GM18867 (cell line): ENCODE measurements around the gene IL27RA.

ENCODE experiments used
- ATAC-seq: cut with Tn5 transposase; IDR thresholded peaks from one replicate; pipeline ENCODE4 v1.9.1; 2021; ENCODE audit warnings: mild to moderate bottlenecking, moderate library complexity; ENCODE audit not compliant: unreplicated experiment

The IL27RA gene

DNA sequence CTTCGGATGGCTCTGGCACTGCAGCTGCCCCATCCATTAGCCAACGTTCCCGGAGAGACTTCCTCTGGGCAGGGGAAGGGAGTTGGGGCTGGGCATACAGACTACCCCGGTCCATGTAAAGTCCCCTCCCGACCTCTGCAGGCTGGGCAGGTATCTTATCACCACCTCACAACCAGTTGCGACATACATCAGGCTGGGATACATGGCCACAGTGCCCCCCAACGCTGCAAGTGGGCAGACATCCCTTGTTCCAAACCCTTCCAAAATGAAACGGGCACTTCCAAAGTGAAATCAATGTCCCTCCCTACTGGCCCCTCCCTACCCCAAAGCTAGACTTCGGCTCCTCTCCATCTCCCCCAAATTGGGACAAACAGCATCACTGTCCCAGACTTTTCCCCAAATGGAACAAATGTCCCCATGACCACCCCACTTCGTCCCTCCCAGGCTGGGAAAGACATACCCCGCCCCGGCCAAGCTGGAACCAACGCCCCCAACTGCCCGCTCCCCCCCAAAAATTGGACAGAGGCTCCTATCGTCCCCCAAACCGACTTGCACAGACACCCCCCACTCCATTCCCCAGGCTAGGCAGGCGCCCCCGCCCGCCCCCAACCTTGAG lies 25.3 kb downstream of the IL27RA start:
- ATAC-seq: no peak

DNA sequence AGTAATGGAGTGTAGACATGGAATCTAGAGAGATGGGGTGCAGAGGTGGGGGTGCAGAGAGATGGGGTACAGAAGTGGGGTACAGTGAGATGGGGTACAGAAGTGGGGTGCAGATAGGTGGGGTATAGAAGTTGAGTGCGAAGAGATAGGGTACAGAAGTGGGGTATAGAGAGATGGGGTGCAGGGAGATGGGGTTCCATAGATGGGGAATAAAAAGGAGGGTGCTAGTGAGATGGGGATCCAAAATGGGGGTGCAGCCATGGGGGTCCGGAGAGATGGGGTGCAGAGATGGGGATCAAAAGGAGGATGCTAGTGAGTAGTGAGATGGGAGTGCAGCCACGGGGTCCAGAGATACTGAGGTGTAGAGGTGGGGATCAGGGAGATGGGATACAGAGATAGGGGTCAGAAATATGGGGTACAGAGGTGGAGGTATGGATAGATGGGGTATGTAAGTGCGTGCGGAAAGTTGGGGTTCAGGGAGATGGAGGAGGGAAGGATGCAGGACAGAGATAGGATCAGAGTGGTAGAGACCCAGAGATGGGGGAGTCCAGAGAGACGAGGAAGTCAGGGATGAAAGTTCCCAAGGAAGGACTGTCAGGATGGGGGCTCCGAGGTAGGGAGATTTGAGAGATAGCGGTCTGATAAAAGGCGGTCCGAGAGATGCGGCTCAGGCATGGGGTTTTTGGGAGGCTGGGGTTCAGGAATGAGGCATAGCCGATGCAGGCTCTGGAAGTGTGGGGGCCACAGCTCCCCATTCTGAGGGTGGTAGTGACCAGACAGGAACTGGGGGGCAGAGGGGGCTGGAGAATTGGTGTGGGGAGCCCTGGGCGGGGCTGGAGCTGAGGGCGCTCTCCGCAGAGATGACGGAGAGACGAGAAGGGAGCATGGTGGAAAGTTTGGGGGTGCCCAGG lies 26.9 kb downstream of the IL27RA start:
- no peak for ATAC-seq

DNA sequence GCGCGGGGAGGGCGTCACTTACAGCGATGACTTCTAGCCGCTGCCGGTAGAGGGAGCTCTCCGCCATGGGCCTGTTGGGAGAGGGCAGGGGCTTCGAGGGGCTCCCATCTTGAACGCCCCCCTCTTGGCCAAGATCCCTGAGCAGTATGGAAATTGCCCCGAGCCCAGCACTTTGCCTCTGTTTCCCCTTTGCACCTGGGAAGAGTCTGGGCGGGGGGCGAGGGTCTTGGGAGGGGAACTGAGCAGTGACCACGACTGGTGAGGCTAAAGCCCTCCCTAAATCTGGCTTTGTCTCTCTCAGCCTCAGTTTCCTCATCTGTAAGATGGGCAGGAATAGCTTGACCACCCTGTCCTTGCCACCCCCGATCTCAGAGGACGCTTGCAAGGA lies 27.5 kb downstream of the IL27RA start:
- no peak for ATAC-seq

DNA sequence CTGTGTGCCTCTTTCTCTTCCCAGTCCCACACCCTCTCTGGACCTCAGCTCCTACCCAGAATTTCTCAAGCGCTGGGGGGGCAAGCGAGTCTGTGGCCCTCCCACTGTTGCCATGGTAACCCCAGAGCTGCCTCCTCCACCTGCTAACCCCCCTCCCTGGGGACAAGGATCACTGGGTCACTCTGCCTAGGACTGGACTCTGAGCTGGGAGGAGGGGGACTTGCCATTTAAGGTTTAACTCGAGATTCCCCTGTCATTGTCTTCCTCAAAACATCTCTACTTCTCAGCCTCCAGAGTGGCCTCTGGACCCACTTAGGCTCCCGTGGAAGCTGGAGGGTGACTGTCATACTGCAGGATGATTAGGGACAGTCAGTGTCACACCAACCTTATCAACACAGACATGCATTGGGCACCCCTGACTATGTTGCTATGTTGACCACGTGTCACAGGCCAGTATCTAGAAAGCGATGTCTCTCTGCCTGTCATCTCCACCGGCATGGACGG lies 28.1 kb downstream of the IL27RA start:
- ATAC-seq: no peak

DNA sequence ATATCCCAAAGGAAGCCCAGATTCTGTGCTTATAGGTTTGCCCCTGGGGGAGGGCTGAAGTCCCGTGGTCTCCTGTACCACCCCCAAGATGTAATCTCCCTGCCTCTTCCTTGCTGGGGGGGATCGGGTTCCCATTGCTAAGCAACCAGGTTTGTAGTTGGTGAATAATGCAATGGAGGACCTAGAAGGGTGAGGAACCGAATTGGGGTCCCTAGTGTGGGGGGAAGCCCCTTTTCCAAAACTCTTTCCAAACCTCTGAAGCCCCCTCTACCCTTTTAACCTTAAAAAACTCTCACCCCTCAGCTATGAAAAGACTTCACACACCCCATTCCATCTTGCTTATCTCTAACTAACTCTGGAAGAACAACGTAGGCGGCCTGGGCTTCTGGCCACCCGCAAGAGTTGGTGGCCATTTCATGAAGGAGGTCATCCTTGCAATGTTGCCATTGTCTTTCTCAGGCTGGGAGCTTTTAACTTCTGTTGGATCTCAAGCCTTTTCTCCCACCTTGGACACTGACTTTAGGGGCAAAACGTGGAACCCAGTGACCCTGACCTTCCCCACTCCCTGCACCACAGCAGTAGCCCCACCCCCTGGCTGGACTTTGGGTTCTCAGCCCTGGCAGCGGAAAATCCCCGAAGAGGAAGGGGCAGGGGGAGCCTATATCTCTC lies 29.7 kb downstream of the IL27RA start:
- ATAC-seq: no peak

DNA sequence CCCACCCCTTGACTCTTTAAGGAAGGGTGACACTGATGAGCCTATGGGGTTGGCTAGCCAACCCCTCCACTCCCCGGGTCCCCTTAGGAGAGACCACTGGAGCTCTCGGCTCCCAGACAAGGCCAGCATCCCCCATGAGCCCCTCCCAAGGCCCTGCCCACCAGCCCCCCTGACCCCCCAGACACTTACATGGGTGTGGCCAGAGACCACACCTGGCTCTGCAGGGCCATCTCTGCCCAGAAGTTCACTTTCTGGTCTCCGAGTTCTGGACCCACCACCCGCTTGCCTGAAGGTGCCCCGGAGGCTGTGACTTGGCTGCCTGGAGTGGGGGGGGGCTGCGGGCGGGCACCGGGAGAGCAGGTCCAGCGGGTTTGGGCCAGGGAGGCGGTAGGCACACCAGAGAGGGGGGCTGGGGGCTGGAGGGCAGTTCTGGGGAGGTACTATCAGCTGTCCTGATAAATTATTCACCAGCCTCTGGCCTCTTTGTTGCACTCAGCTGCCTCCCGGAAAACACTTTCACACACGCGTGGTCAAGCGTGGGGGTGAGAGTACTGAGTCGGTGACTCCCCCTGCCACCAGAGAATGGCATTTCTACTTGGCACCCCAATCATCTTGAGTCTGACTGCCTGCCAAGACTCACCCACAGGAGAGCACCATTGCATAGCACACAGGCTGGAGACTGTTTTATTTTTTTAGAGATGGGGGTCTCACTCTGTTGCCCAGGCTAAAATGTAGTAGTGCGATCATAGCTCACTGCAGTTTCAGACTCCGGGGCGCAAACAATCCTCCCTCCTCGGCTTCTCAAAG lies 30.4 kb downstream of the IL27RA start, which contains the start of gene PALM3:
PALM3 (minus strand) TSS at position 326 of the 807 bp plus-strand sequence; CDS start at position 230, 96 bp downstream.
- no peak for ATAC-seq

DNA sequence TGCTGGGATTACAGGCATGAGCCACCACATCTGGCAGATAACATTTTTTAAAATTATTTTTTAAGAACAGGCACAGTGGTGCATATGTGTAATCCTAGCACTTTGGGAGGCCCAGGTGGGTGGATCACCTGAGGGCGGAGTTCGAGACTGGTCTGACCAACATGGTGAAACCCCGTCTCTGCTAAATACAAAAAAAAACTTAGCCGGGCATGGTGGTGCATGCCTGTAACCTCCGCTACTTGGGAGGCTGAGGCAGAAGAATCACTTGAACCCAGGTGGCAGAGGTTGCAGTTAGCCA lies 30.9 kb downstream of the IL27RA start:
- no peak for ATAC-seq

DNA sequence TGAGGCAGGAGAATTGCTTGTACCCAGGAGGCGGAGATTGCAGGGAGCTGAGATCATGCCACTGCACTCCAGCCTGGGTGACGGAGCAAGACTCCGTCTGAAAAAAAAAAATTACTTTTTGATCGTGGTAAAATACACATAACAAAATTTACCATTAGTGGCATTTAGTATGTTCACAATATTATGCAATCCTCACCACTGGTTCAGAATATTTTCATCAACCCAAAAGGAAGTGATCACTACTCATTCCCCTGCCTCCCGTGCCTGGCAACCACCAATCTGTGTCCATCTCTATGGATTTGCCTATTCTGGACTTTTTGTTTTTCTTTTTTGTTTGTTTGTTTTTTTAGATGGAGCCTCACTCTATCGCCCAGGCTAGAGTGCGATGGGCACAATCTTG lies 31.5 kb downstream of the IL27RA start:
- ATAC-seq: no peak

DNA sequence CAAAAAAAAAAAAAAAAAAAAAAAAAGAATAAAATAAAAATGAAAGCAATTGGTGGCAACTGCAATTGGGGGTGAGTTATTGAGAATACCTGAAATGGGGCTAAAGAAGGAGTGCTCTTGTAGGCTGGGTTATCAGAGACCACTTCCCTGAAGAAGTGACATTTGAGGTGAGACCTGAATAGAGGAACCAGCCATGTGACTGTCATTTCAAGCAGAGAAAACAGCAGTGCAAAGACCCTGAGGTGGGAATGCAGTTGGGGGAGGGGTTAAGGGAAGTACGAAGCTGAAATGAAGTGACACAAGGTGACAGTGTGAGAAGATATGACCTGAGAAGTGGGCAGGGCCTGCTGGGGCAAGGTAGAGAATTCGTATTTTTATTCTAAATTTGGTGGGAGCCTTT lies 34.6 kb downstream of the IL27RA start:
- no peak for ATAC-seq

DNA sequence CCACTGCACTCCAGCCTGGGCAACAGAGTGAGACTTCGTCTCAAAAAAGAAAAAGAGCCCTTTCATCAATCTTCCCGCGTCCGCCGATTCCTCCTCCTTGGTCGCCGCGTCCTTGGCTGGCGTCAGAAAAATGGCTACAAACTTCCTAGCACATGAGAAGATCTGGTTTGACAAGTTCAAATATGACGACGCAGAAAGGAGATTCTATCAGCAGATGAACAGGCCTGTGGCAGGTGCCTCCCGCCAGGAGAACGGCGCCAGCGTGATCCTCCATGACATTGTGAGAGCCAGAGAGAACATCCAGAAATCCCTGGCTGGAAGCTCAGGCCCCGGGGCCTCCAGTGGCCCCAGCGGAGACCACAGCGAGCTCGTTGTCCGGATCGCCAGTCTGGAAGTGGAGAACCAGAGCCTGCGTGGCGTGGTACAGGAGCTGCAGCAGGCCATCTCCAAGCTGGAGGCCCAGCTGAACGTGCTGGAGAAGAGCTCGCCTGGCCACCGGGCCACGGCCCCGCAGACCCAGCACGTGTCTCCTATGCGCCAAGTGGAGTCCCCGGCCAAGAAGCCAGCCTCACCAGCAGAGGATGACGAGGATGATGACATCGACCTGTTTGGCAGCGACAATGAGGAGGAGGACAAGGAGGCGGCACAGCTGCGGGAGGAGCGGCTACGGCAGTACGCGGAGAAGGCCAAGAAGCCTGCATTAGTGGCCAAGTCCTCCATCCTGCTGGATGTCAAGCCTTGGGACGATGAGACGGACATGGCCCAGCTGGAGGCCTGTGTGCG lies 38.9 kb downstream of the IL27RA start:
- ATAC-seq: no peak

DNA sequence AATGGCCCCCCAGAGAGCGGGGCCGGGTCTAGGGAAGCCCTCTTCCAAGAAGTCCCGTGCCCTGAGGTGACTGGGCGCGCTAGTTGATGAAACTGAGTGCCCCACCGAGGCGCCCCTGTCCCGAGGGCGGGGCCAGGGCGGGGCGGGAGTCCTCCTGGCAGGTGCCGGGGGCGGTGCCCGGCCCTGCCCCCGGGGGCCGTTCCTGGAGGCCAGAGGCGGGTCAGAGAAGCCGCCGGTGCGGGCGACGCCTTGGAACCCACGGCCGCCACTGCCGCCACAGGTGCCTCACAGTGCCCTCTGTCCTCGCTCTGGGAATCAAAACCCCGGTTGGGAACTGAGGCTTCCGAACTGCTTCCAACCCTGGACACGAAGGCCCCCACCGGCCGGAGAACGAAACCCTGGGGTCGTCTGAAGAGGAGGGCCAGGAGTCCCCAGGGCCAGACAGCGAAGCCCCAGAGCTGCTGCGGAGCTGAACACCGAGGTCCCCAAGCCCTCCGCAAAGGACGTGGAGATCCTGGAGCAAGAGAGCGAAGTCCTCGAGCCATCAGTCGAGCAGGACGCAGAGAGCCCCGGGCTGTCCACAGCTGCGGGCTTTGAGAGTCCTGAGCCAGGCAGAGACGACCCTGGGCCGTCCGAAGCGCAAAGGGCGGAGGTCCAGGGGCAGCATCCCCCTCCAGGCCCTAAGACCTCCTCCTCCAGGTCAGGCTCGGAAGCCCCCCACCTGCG lies 41.1 kb downstream of the IL27RA start, which contains the start of gene MISP3:
MISP3 (plus strand) TSS at position 252 of the 726 bp plus-strand sequence. CDS start 524 bp downstream, outside the sequence.
- no peak for ATAC-seq

DNA sequence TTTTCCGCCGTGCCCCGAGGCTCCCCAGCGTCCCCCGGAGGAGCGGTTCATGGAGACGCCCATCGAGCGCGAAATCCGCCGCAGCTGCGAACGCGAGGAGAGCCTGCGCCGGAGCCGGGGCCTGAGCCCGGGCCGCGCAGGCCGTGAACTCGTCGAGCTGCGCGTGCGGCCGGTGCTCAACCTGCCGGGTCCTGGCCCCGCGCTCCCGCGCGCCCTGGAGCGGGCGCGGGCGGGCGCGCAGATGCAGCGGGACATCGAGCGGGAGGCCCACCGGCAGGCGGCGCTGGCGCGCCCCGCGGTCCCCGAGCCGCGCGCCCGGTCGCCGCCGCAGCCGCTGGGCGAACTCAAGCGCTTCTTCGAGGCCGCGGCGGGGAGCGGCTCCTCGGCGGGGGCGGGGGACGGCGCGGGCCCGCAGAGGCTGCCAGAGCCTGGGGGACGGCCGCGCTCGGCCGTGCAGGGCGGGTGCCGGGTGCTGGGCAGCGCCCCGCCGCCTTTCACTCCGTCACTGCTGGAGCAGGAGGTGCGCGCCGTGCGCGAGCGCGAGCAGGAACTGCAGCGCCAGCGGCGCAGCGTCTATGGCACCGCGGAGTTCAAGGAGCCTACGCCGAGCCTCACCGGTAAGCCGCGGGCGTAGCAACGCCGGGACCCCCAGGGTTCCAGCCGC lies 41.8 kb downstream of the IL27RA start:
- peak; percentile 55 for ATAC-seq

DNA sequence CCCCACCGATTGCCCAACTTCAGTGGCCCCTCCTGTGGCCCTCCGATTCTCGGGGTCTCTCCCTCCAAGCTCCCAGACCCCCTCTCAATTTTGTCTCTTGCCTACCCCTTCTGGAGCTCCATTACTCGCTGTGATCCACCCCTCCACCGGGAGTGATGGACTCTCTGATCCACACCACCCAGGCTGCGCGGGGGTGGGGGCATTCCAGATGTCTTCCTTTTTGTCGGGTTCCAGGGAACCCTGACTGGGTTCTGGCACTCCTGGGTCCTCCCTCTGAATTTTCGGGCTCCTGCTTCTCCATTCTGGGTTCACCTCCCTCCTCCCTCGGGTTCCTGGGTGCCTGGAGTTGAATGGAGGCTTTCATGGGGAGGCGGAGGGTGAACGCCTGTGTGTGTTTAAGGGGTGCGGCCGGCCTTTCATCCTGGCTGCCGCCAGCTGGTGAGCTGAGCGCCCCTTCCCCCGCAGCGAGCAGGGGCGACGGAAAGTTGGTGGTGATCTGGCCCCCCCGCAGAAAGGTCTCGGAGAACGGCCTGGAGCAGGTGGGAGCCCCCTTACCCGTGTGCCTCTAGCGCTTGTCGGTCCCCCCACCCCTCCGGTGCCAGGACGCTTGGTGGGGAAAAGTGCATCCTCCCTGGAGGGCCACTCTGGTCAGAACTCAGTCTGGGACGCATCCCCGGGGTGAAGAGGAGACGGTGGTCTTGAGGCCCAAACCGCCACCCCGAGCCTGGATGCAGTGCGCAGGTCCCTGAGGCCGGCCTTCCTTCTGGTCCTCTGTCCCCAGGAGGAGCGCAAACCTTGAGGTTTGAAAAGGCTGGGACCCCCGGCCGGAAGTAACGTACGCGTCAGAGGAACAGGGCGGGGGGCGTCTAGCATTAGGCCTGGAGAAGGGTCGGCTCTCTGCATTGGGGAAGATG lies 42.6 kb downstream of the IL27RA start:
- ATAC-seq: no peak

DNA sequence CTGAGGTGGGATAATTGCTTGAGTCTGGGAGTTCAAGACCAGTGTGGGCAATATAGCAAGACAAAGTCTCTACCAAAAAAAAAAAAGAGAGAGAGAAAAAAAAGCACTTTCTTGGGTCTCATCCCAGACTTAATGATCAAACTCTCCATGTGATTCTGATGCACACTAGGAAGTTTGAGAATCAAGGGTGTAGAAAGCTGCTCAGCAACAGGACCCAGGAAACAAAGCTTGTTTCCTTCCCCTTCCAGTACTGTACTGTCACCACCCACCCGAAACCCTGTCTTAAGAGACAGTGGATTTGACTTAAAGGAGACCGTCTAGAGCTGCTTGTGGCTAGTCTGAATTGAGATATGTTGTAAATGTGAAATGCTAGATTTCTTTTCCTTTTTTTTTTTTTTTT lies 46.8 kb downstream of the IL27RA start:
- ATAC-seq: no peak

DNA sequence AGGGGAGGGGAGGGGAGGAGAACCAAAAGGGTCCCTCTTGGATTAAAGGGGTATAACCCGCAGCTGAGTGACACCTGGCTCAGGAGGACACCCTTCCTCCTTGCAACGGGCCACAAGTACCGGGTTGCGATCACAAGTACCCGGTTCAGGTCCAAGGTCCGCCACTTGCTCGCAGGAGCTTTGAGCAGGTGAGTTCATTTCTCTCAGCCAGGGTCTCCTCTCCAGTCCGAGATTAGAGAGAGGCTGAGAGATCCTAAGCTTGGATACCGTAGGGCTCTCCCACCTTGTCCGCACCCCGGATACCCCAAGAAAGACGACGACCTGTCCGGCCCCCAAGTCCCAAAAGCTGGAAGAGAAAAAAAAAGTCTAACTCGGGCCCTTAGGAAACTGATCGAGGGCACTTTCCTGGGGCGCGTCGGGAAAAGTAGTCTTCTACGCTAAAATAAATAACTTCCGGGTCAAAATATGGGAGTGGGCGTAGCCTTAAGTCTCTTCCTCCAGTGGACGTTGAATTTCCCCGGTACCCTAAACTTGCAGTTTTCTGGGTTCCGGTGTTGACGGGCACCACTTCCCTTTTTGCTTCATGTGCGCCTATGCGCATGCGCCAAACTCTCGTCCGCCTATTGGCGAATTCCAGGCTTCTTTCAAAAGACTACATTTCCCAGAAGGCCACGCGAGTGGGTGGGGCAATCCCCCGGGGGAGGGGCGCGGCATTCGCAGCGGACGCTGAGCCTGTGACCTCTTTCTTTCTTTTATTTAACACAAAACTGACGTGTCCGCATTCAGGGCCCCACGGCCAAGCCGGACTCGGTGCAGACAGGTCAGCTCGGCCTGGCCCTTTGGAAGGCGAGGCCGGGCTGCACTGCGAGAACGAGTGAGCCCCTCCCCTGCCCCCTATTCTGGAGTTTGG lies 49.6 kb downstream of the IL27RA start:
- peak; percentile 84 for ATAC-seq

DNA sequence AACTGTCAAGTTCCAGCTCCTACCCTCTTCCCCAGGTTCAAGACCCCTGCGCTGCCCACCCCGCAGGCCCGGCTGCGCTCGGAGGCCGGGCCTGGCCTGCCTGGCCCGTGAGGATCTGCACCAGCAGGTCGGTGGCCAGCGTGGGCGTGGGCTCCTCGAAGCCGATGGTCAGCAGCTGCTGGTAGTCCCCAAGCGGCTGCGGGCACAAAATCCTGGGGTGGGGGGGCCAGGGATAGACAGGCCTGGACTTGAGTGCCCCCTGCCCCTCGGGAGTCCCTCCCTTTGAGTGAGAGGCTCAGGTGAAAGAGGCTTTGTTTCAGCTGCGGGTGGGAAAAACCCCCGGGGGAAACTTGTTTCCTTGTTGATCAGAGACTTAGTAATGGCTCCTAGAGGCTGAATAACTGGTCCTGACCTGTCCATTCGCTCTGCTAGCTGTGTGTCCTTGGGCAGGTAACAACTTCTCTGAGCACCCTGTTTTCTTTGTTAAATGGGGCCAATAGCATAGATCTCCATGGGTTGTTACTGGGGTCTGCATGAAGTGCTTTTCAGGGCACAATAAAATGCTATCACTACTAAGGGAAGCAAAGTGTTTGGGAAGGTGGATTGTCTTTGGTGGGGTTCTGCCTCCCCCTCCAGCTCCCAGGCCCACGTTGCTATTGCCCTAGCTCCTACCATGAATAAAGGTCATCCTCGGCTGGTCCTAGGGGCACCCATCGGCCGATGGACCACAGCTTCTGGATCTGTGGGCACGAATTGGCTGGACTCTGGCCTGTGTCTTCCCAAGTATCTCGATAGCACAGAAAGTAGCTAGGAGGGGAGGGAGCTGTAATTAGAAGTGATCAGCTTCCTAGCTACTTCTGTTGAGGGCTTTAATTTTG lies 50.5 kb downstream of the IL27RA start:
- ATAC-seq: peak; percentile 7
